ENCODE results near the gene SERPINB1.

DNA sequence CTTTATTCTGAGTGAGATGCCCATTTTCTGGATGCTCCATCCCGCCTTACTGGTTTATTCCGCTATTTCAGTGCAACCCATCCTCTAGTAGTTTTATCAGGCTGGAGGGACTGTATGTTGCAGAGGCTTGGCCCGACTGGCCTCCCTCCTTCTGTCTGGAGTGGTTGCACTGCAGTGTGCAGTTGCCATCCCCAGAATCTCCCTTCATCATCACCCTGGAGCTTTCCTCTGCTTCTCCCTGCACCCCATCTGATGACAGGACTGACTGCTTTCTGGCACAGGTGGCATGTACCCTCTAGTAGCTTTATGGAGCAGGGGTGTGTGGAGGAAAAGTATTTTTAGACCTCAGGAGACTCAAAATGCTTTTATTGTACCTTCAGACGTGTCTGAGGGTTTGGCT is 55.4 kb downstream of the SERPINB1 start:
- TF ChIP-seq, protein P1, sequence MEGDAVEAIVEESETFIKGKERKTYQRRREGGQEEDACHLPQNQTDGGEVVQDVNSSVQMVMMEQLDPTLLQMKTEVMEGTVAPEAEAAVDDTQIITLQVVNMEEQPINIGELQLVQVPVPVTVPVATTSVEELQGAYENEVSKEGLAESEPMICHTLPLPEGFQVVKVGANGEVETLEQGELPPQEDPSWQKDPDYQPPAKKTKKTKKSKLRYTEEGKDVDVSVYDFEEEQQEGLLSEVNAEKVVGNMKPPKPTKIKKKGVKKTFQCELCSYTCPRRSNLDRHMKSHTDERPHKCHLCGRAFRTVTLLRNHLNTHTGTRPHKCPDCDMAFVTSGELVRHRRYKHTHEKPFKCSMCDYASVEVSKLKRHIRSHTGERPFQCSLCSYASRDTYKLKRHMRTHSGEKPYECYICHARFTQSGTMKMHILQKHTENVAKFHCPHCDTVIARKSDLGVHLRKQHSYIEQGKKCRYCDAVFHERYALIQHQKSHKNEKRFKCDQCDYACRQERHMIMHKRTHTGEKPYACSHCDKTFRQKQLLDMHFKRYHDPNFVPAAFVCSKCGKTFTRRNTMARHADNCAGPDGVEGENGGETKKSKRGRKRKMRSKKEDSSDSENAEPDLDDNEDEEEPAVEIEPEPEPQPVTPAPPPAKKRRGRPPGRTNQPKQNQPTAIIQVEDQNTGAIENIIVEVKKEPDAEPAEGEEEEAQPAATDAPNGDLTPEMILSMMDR (IDR thresholded peaks at IDR 0.05 in 8 of 11, conservative IDR thresholded peaks at IDR 0.05 in 3 of 11), result no peak
- TF ChIP-seq POLR2A (IDR thresholded peaks at IDR 0.05), result no peak
